NCI-H1694 (cell line): ENCODE results near the gene KCTD13.
A peak's percentile ranks its signal among the peaks of the same experiment; 100 is the strongest.
"Not testable (repeated sequence)": the region's sequence is repeated elsewhere in the genome, so short reads cannot be mapped to it uniquely, and the experiment has no call there.

Experiments used
- DNase-seq: peaks from one replicate; lab custom pipeline; 2025; lab: John Stamatoyannopoulos, UW

Gene KCTD13

GRCh38 chr16:29925781-29926710, at the start of gene KCTD13:
Gene KCTD13 (minus strand): TSS chr16:29926226. CDS start chr16:29926033, 193 bp downstream.
- peak; percentile 31 for DNase-seq

GRCh38 chr16:29975134-29975538, 49.1 kb upstream of the KCTD13 start:
- DNase-seq = no peak

- DNase-seq = no peak
Measured at GRCh38 chr16:29974291-29975133, 48.5 kb upstream of the KCTD13 start.

- DNase-seq = peak; percentile 90
Measured at GRCh38 chr16:29973384-29974246, 47.6 kb upstream of the KCTD13 start, which contains the start of gene TAOK2. Gene TAOK2 (plus strand): TSS chr16:29973868. CDS start chr16:29977773, 3,905 bp downstream.

GRCh38 chr16:29972992-29973383, 47.0 kb upstream of the KCTD13 start:
- DNase-seq = no peak

GRCh38 chr16:29972500-29972899, 46.5 kb upstream of the KCTD13 start:
- no peak for DNase-seq

- DNase-seq = no peak
Measured at GRCh38 chr16:29971304-29971703, 45.3 kb upstream of the KCTD13 start.

GRCh38 chr16:29968205-29968604, 42.2 kb upstream of the KCTD13 start:
- DNase-seq = no peak

GRCh38 chr16:29963021-29963743, 37.2 kb upstream of the KCTD13 start:
- no peak for DNase-seq

- DNase-seq = no peak
Measured at GRCh38 chr16:29962344-29962994, 36.4 kb upstream of the KCTD13 start.

GRCh38 chr16:29961479-29962343, 35.7 kb upstream of the KCTD13 start, which contains the start of gene TMEM219:
Gene TMEM219 (plus strand): TSS chr16:29962079. CDS start chr16:29963144, 1,065 bp downstream.
- peak; percentile 66 for DNase-seq

- DNase-seq = no peak
Measured at GRCh38 chr16:29961127-29961478, 35.1 kb upstream of the KCTD13 start.

GRCh38 chr16:29959821-29960220, 33.8 kb upstream of the KCTD13 start:
- DNase-seq = not testable (repeated sequence)

GRCh38 chr16:29959293-29959692, 33.3 kb upstream of the KCTD13 start:
- DNase-seq = no peak

- DNase-seq = no peak
Measured at GRCh38 chr16:29958756-29959155, 32.7 kb upstream of the KCTD13 start.

GRCh38 chr16:29951625-29952365, 25.8 kb upstream of the KCTD13 start:
- DNase-seq = no peak

- DNase-seq = no peak
Measured at GRCh38 chr16:29950806-29951461, 24.9 kb upstream of the KCTD13 start.

- no peak for DNase-seq
Measured at GRCh38 chr16:29947897-29948296, 21.9 kb upstream of the KCTD13 start.
